Stimulated activated CD8-positive, alpha-beta memory T cell treated with anti-CD3 and anti-CD28 coated beads, Interleukin-7, amount 100 ng/mL, for 1 hour (primary cell): ENCODE measurements around the gene ATG3.
"Not testable (repeated sequence)": the region's sequence is repeated elsewhere in the genome, so short reads cannot be mapped to it uniquely, and the experiment has no call there.

ENCODE experiments used
- DNase-seq, 2 donors: peaks; one replicate each; pipeline ENCODE4 v3.0.0-alpha.2; 2020; ENCODE audit warnings: low read depth in 2 of 2

Gene ATG3

GRCh38 chr3:112560721-112561483, 860 bp downstream of the ATG3 start:
- DNase-seq = peak; percentile 20 to 27

- DNase-seq = no peak
Measured at GRCh38 chr3:112560307-112560706, 1.5 kb downstream of the ATG3 start.

- no peak for DNase-seq
Measured at GRCh38 chr3:112557976-112558375, 3.8 kb downstream of the ATG3 start.

- DNase-seq = no peak
Measured at GRCh38 chr3:112555535-112556170, 6.1 kb downstream of the ATG3 start.

- DNase-seq = no peak
Measured at GRCh38 chr3:112550859-112551258, 10.9 kb downstream of the ATG3 start.

- DNase-seq = no peak
Measured at GRCh38 chr3:112546216-112546759, 15.5 kb downstream of the ATG3 start.

- no peak for DNase-seq
Measured at GRCh38 chr3:112539825-112540650, 21.7 kb downstream of the ATG3 start.

- DNase-seq = no peak
Measured at GRCh38 chr3:112531358-112531781, 30.4 kb downstream of the ATG3 start.

- no peak for DNase-seq
Measured at GRCh38 chr3:112530573-112530972, 31.2 kb downstream of the ATG3 start.

GRCh38 chr3:112524127-112524526, 37.6 kb downstream of the ATG3 start:
- DNase-seq = not testable (repeated sequence)

GRCh38 chr3:112519424-112520001, 42.2 kb downstream of the ATG3 start:
- no peak for DNase-seq

GRCh38 chr3:112518970-112519369, 42.8 kb downstream of the ATG3 start:
- DNase-seq = not testable (repeated sequence)

- no peak for DNase-seq
Measured at GRCh38 chr3:112514527-112515128, 47.1 kb downstream of the ATG3 start.

- no peak for DNase-seq
Measured at GRCh38 chr3:112512320-112512719, 49.4 kb downstream of the ATG3 start.

- DNase-seq = no peak
Measured at GRCh38 chr3:112508860-112509259, 52.9 kb downstream of the ATG3 start.

- no peak for DNase-seq
Measured at GRCh38 chr3:112508261-112508660, 53.5 kb downstream of the ATG3 start.

- DNase-seq = no peak
Measured at GRCh38 chr3:112505907-112506306, 55.9 kb downstream of the ATG3 start.

- DNase-seq = no peak
Measured at GRCh38 chr3:112504123-112504522, 57.6 kb downstream of the ATG3 start.

- DNase-seq = no peak
Measured at GRCh38 chr3:112503304-112503972, 58.3 kb downstream of the ATG3 start.

GRCh38 chr3:112500621-112501020, 61.1 kb downstream of the ATG3 start:
- no peak for DNase-seq
